COLO829 (cell line): ENCODE results near the gene FAM168A.
A peak's percentile ranks its signal among the peaks of the same experiment; 100 is the strongest.

Experiments
- DNase-seq: peaks from one replicate; pipeline ENCODE4 v3.0.0; 2012; ENCODE audit warnings: low spot score

FAM168A gene

DNA sequence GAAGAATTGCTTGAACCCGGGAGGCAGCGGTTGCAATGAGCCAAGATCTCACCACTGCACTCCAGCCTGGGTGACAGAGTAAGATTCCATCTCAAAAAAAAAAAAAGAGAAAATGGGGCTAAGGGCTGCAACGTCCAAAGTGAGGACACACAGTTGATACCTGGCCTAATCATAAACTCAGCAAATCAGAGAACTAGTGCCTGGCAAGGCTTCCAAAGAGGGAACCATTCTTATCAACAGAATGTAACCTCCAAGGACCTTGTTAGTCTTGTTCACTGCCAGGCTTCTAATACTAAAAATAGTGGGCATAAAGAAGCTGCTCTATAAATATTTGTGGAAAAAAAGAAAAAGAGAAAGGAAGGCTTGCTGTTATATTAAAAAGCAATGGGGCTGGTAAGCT lies 42.3 kb downstream of the FAM168A start:
- DNase-seq: no peak

DNA sequence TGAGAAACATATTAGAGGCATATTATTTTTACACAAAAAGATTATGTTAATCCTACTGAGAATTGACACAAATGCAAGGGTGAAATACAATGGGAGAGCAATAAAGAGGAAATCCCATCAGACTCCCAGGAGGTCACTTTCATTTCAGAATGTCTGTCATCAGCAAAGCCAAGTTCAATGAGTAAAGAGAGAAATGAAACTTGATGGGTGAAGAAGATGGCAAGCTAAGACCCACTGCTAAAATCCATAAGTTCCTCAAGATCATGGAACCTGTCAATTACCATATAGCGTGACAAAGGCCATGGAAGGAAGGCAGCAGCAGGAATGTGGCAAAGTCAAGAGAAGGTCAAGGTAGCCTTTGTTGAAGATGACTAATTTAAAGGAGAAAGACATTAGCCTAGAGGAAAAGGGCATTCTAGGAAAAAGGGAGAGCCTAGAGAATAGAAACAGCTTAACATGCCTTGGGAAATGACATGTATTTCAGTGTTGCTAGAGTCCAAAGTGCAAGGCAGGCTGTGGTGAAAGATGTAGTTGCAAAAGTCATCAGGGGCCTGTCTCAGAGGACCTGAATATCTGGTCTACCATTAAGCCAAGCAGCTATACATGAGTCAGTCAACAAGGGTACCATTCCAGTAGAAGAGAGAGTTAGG lies 43.1 kb downstream of the FAM168A start:
- no peak for DNase-seq

DNA sequence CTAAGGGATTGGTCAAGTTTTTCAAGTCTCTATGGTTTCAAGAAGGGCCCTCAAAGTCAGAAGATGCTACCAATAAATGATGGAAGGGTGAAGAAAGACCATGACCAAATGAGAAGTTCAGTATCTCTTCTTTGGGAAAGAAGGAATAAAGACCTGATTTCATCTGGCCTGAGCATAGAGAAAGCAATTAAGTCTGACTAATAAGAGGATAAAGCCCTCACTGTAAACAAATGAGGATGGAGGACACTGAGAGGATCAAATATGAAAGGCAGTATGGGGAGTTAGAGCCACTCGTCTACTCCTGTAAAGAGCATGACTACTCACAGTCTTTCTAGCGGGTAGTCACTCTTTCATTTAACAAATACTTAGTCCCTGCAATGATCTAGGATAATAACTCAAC lies 44.6 kb downstream of the FAM168A start:
- DNase-seq: peak; percentile 77

DNA sequence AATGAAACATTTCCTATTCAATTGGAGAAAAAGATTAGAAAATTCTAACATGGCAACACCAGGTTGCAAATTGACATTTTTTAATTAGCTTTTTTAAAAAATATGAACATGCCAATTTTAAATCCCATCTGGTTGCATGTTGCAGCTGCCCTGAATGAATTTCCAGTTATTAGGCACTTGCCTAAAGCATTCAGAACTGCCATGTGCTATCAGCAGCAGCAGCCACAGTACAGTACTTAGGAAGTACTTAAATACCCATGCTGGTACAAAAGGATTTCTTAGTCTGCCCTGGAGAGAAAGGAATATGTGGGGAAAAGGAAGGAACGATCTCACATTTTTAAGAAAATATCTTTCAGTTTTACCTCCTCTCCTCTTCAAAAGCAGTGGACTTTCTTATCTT lies 46.2 kb downstream of the FAM168A start:
- no peak for DNase-seq

DNA sequence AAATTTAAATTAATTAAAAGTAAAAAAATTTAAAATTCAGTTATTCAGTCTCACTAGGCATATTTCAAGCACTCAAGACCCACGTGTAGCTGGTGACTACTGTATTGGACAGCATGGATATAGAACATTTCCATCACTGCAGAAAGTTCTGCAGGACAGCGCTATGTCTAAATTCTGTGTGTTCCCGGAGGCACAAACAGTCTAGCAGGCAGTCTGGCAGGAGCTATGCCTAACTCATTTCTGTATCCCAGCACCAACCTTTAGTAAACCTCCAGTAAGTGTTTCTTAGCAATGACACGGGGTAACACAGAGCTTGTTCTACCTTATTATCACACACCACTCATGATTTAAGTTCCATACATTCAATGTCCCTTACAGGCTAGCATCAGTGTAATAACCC lies 48.5 kb downstream of the FAM168A start:
- no peak for DNase-seq

DNA sequence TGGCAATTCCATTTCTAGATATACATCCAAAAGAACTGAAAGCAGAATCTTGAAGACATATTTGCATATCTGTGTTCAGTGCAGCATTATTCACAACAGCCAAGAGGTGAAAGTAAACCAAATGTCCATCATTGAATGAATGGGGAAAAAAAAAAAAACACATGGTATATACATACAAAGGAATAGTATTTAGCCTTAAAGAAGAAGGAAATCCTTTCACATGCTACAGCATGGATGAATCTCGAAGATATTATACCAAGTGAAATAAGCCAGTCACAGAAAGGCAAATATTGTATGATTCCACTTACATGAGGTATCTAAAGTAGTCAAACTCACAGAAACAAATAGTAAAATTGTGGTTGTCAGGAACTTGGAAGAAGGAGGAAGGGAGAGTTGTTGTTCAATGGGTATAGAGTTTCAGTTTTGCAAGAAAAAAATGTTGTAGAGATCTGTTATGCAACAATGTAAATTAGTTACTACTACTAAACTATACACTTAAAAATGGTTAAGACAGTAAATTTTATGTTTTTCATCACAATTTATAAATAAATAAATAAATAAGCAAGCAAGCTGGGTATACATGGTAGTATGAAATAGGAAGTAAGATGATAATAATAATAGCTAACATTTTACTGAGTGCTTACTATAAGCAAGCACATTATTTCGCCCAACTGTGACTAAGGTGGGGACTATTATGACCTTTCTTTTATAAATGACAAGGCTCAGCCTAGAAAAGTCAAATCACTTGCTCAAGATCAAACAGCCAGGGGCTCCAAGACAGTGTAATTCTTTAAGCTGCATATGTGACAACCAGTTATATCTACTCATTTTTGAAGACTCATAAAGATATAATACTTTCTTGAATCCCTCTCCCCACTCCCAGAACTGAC lies 50.0 kb downstream of the FAM168A start:
- no peak for DNase-seq

- DNase-seq: no peak
Observed at GRCh38 chr11:73542175-73542574, 55.7 kb downstream of the FAM168A start.

DNA sequence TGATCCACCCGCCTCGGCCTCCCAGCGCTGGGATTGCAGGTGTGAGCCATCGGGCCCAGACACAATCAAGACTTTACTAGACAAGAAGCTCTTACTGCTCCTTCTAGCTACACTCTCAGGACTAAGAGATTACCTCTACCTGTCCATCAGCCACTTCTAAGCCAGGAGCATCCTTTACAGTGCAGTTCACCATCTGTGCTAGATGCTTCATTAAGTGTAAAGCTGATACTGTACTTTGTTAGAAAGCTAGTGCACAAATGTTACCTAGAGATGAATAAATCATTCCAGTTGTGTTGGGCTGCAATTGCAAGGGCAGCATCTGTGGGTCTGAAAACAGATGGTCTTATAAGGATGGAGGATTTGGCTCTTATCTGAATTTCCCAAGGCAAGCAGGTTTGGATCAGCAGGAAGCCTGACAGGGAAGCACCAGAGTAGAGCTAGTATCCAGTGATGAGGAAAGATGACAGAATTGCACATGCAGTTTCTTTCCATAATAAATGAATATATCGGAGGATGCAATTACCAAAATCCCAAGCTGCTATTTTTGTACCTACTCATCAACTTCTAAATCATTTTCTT lies 58.3 kb downstream of the FAM168A start:
- DNase-seq: no peak

DNA sequence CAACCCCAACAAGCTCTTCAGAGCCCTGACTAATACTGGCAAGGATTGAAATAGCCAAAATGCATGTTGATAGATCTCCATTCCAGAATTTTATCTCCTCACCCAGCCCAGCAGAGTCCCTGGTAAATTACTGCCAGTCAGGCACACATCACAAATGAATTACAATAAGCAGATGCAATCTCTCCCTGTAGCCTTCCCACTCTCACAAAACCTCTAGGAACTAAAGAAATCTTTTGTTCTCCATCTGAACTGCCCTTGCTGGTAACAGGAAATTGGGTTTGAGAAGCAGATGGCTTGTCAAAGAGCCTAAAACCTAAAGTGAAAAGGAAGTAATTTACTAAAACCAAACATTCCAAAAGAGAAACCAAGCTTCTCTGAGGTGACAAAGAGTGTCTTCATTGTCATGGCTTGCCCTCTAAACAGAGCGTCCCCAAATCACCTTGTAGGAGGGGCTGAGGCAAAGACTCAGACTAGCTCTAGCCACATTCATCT lies 59.5 kb downstream of the FAM168A start:
- peak; percentile 38 for DNase-seq

- DNase-seq: no peak
Observed at GRCh38 chr11:73537969-73538368, 59.9 kb downstream of the FAM168A start.

- no peak for DNase-seq
Observed at GRCh38 chr11:73536961-73537360, 61.0 kb downstream of the FAM168A start.

DNA sequence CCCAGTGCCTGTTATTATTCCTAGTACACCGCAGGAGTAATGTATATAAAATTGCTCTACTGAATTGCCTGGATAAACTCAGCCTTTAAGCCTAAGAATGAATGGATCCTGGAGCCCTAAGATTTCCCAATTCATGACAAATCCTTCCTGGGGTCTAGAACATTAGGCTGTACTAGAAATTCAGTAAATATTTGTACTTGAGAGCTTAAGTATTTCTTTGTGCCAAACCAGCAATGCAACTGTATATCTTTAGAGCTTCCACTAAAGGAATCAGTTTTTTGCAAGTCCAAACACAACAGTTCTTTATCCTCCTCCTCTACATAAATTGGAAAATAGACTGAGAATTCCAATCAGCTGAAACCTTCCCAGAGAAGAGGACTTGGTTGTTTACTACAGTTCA lies 65.6 kb downstream of the FAM168A start:
- no peak for DNase-seq

- no peak for DNase-seq
Observed at GRCh38 chr11:73531386-73531785, 66.5 kb downstream of the FAM168A start.

- DNase-seq: no peak
Observed at GRCh38 chr11:73530109-73530508, 67.8 kb downstream of the FAM168A start.

GRCh38 chr11:73529204-73529530 lies 68.7 kb downstream of the FAM168A start:
- no peak for DNase-seq

DNA sequence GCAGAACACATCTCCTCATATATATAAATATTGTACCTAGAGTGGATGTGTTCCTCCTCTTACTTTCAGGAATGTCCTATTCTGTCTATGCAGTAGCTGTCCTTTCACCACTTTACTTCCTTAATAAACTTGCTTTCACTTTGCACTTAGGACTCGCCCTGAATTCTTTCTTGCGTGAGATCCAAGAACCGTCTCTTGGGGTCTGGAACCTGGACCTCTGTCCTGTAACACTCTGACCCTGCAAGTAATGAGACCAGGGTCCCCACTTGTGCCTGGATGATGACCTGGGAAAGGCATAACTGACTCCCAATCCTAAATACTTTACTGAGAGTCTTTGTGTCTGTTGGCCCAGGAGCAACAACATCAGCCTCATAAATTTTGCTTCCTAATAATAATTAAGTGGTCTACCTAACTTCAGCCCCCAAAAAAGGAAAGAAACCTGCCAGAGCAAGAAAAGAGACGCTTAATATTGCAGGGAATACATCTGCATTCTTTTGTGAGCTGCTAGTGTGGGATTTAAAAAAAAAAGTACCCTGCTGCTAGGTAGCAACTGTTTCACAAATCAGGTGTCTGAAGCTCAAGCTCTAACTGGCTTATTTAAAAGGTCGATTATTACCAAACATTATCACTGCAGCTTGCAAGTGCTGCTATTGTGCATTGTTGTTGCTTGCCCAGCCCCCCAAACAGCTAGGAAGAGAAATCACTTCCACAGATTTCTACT lies 69.3 kb downstream of the FAM168A start:
- no peak for DNase-seq

- no peak for DNase-seq
Observed at GRCh38 chr11:73528013-73528412, 69.9 kb downstream of the FAM168A start.

DNA sequence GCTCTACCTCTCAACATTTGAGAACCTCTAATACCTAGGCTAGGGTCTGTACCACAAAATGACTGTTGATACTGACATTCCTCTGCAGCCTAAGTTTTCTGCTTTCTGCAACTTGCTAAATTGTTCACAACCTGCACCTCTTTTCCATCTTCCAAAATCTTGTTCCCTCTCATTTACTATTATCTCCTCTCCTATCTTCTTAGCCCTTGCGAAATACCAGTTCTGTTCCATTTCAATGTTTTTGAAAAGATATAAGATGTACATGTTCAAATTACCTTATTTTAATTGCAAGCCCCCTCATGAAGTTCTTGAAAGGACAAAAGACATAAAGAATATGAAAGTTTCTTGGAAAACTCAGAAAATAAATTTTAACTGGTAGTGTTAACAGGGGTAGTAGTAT lies 72.3 kb downstream of the FAM168A start:
- no peak for DNase-seq

GRCh38 chr11:73524774-73525173 lies 73.1 kb downstream of the FAM168A start:
- DNase-seq: no peak

DNA sequence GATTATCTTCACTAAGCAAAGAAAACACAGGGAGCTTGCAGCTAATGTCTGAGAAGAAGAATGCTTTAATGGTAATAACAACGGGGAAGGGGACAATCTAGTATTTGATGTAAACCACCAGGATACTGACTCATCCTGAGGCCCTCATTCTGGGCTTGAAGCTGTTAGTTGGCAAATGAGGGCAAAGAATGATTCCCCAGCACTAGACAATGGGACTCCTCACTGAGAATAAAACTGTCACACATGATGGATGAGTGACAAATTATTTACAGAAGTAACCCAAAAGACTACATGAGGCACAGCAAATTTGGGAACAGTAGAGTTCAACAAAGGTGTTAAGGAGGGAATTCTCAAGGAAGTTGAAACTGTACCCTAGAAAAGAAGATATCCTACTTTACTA lies 76.3 kb downstream of the FAM168A start:
- peak; percentile 74 for DNase-seq

DNA sequence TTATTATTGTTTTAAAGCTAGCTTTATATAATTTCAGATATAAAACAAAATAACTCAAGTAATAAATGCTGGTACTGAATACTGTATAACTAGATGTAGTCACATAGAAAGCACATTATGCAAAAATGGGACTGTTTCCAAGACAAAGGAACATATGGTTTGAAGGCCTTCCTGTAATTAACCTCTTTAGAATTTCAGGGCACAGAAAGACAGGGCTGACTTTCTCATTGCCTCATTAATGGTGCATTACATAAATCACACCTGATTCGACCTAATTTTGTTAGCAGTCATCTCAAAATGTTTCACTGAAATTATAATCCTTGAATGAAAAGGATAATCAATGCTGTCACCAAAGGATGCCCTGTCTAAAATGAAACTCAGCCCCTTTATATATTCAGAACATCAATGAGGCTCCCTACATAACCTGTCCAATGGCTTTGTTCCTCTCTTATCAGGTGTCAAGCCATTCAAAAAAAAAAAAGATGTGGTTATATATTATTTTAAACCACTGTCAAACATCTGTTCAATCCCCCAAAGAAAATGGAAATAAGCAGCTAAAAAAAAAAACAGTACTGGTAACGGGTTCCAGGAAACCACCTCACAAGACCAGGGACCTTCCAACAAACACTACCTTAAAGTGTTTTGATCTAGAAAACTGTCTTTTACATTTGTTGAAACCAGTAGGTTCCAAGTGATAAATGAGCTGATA lies 77.4 kb downstream of the FAM168A start:
- DNase-seq: peak; percentile 31

DNA sequence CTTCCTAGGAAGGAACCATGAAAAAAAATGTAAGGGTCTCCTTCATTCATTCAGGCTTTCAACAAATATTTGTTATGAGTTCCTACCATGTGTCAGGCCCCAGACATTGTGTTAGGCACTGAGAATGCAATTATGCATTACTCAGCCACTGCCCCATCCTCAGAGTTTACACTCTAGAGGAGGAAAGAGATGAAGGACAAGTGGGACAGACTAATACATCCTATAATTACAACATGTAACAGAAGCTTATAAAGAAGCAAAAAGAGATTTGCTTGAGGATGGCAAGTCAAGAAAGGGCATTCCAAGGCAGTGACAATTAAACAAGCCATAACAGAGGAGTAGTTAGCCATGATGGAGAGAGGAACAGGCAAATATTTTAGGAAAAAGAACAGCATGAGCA lies 78.6 kb downstream of the FAM168A start:
- DNase-seq: no peak
